CD4-positive, alpha-beta T cell treated with Interleukin-4 for 1 hour (primary cell): ENCODE results near the gene AK8.
A peak's percentile ranks its signal among the peaks of the same experiment; 100 is the strongest.

Source experiments
- DNase-seq, 2 donors: peaks; one replicate each; pipeline ENCODE4 v3.0.0-alpha.2; 2020 to 2022

AK8 gene

GRCh38 chr9:132857616-132858342, 20.3 kb downstream of the AK8 start:
- DNase-seq = no peak

DNA sequence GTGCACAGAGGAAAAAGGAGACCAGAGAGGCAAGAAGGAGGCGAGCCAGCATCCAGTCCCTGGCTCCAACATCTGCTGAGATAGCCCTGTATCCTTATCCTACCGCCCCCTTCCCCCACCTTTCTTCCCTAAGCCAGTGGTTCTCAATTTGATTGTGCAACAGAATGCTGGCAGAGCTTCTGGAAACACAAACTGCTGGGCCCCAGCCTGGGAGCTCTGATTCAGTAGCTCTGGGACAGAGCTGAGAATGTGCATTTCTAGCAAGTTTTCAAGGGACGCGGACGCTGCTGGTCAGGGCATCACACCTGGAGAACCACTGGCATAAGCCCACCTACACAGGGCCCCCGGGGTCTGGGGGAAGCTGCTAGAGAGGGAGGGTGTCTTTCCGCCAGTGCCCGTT, 21.1 kb downstream of the AK8 start:
- no peak for DNase-seq

GRCh38 chr9:132855904-132856303, 22.2 kb downstream of the AK8 start:
- no peak for DNase-seq

GRCh38 chr9:132854832-132855231, 23.3 kb downstream of the AK8 start:
- no peak for DNase-seq

GRCh38 chr9:132853482-132853881, 24.6 kb downstream of the AK8 start:
- no peak for DNase-seq

GRCh38 chr9:132849185-132849706, 28.8 kb downstream of the AK8 start:
- peak in 1 of 2 donors; percentile 6 for DNase-seq

GRCh38 chr9:132846918-132847515, 31.1 kb downstream of the AK8 start:
- DNase-seq = no peak

DNA sequence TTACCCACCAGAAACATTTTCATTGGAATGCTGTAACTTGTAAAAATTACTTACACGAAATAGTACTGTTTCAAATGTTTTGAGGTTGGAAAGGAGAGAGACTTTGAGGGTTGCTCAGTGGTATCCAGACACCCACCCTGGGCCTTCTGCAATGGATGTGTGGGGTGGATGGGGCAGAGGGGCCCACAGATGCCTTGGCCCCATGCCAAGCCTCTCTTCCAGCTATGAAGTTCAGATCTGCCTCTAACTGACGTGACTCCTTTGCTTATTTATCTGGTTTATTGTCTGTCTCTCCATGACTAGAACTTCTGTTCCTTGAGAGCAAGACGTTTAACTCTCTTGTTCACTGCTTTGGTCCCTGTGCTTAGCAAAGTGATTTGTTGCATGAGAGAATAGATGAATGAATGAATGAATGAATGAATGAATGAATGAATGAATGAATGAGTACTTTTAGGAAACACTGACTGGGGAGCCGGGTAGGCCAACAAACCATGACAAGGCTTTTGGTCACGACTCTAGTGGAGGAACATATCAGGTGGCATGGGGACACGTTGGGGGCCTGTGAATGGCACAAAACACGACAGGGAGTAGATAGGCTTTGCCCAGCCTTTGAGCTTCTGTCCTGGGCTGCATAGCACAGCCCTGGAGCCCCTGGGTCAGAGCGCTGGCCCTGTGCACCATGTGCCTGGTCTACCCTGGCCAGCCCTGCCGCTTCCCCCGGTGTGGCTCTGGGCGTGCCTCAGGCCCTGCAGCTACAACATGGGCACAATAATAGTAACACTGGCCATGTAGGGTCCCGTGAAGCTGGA, 31.8 kb downstream of the AK8 start:
- no peak for DNase-seq

GRCh38 chr9:132842124-132843044, 35.7 kb downstream of the AK8 start:
- no peak for DNase-seq

DNA sequence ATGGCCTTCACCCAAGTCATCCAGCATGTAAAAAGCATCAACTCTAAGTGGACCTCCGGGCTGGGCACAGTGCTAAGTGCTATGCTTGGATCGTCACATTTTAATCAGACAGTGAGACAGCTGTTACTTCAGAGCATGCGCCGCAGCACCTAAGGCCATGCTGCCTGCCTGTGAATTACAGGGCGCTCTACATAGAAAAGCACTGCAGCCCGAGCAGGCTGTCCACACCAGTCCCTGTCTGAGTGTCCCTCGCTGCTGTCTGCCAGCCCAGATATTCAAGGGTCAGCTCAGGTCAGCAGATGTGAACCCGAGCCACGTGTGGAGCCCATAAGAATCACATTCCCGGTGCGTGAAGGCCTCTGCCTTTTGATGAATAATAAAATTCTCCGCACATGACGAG, 37.1 kb downstream of the AK8 start:
- DNase-seq = no peak

- no peak for DNase-seq
Observed at GRCh38 chr9:132838291-132838690, 39.8 kb downstream of the AK8 start.

DNA sequence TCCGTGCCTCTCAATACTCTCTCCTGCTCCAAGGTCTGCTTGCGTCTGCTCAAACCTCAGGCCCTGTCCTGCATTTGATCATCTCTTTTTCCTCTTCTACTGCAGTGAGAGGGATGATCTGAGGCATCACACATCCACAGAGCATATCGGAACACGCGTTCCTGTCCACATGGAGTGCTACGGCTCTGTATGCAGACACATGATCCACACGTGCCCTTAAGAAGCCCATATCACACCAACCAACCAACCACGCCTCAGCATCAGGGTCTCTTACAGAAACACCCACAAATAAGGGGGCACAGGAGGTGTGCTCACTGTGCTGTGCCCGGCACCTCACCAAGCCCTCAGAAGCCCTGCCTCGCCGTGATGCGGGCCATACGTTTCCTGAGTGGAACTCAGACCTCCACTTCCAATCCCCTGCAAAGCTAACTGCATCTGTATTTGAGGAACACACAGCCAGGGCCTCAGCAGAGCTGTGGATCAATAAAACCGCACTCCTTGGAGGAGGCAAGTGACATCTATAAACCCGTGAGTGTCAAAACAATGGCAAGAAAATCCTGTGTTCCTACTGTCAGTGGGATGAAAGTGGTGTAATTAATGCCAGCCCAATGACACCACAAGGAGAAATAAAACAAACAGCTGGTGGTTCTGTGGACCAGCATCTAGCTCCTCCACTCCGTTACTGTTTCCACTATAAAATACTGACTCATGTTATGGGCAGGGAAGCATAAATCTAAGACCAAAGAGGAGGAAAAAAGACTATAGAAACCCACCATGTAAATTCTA, 40.4 kb downstream of the AK8 start:
- no peak for DNase-seq

DNA sequence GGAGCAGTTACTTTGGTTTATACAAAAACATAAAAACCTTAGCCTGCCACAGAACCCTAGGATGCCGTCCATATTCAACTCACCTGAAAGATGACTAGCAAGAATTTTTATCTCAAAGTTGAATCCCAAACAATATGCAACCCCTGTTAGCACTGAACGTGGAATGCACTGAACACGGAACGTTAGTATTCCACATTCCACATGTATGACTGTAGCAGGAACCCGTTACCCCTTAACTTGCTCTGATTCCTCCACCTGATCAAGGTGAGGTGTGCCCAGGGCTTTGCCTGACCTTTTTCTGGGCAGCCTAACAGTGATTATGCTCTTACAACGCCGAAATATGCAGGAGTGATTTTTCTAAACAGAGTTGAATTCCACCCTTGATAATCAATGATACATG, 43.7 kb downstream of the AK8 start:
- no peak for DNase-seq

GRCh38 chr9:132833550-132834121, 44.4 kb downstream of the AK8 start:
- no peak for DNase-seq

DNA sequence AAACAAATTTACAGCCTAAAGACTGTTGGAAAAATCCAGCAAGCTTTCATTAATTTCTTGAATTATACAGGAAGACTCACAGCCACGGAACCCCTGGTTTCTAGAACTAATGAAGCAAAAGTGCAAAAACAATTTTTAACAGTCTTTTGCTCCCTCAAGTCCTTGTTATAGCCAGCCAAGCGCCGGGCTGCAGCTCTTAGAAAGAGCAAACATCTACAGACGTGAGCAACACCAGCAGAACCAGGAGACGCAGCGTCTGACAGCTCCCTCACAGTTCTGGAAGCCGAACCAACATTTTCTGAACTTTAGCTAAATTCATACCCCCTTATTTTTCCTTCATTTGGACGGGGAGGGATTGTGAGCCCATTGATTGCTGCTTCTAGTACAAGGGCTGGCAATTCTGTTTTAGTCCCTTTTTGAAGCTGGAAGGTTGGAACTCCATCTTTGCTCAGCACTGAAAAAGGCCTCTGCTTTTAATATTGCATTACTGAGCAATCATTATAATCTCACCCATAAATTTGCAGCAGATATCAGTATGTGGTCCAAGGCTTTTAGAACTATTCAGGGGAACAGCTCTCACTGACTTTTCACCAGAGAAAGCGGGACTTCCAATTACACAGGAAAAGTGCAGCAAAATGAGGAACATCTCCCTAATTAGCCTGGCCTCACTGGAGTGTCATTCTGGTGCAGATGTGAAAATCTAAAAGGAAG, 45.8 kb downstream of the AK8 start:
- DNase-seq = no peak

GRCh38 chr9:132828201-132828770, 49.8 kb downstream of the AK8 start:
- no peak for DNase-seq

GRCh38 chr9:132827366-132827765, 50.7 kb downstream of the AK8 start:
- no peak for DNase-seq

DNA sequence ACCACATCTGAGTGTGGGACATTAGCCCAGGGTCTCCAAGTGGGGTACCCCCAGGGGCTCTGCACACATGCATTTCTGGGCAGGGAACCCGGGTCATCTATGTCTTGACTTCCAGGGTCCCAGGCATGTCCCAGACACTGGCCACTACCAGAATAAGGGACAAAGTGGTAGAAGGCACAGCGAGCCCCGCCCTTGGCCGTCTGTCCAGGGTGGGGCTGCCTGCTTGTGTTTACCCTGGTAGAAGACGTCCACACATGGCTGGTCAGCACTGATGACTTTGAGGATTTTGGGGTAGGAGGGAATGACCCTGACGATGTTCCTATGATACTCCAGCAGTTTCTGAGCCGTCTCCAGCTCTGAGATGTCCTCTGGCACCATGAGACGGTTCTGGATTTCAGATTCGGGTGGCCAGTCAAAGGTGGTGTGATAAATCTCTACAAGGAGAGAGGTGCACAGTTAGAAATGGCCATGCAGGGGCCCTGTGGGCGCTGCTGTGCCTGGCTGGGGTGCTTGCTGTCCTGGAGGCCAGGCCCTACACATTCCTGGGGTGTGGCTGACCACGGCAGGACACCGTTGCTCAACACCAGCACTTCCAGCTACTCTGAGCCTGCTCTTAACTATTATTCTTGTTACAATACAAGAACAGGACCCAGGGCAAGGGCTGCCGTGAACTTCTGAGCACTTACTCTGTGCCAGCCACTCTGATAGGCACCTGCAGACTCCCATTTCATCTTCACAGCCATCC, 51.3 kb downstream of the AK8 start:
- no peak for DNase-seq

DNA sequence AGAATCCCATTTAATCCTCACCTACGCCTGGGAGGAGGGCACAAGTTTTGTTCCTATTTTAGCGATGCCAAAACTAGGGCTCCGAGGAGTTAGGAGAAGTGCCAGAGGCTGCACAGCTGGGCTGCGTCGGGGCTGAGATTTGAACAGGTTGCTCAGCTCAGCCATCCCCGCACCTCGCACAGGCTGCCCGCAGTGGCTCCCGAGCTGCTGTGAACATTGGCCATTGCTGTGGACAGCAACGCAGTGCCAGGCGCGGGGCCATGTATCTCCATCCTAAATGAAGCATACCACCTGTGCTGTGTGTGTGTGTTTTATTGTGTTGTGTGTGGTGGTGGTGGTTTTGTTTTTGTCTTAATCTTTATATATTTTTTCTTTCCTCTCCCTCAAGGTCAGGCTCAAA, 52.0 kb downstream of the AK8 start:
- DNase-seq = no peak

- no peak for DNase-seq
Observed at GRCh38 chr9:132825430-132825829, 52.7 kb downstream of the AK8 start.
